GM13976 (cell line): ENCODE results near the gene FLVCR1.
"Not testable (repeated sequence)": the region's sequence is repeated elsewhere in the genome, so short reads cannot be mapped to it uniquely, and the experiment has no call there.

Experiments
- DNase-seq: peaks from one replicate; pipeline ENCODE4 v3.0.0; 2012; ENCODE audit warnings: low spot score
- CTCF ChIP-seq: IDR thresholded peaks from 2 replicates; pipeline ENCODE4 v1.5.1; 2012; ENCODE audit warnings: borderline replicate concordance, mild to moderate bottlenecking; ENCODE audit not compliant: insufficient read depth; ENCODE audit errors: extremely low read depth, missing control alignments, control extremely low read depth
- in situ Hi-C: fragments of 300-500 bp; cut with MboI; formaldehyde crosslinking; loops from one replicate; pipeline ENCODE4 v1.12.0; 2022; ENCODE audit warnings: low sequenced_read_pairs, mixed read lengths, inconsistent platforms; ENCODE audit not compliant: unreplicated experiment

Gene FLVCR1

DNA sequence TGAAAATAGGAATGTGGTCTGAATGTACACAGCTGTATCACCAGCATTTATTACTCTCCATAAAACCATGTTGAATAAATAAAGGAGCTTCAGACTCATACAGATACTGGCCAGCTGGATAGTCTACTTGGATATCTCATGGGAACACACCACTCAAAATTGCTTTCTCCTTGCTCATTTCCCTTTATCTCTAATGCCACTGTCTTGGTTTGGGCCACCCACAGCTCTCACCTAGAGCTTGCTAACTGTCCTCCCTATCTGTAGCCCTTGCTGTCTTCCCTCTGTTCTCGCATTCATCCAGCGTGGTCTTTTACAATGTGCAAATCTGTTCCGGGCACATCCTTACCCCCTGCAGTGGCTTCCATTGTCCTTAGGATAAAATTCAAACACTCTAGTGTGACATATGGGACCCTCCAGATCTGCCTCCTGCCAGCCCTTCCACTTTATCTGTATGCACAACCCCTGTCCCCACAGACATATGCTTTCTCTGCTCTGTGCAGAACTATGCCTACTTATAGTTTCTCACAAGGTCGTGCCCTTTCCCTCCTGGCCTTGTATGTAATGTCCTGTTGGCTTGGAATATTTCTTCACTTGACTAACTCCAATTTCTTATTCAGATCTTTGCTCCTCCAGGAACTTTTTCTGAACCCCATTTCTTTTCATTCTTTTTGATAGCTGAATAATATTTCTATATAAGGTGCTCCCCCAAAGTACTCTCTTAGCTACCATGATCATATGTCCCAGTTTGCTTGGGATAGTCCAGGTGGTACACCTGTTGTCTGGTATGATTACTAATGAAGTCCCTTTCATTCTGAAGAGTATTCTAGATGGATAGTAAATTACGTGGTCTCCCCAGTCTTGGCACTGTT is 2.9 kb downstream of the FLVCR1 start:
- in situ Hi-C loops: no loop called here
- no peak for DNase-seq
- TF ChIP-seq CTCF: no peak

DNA sequence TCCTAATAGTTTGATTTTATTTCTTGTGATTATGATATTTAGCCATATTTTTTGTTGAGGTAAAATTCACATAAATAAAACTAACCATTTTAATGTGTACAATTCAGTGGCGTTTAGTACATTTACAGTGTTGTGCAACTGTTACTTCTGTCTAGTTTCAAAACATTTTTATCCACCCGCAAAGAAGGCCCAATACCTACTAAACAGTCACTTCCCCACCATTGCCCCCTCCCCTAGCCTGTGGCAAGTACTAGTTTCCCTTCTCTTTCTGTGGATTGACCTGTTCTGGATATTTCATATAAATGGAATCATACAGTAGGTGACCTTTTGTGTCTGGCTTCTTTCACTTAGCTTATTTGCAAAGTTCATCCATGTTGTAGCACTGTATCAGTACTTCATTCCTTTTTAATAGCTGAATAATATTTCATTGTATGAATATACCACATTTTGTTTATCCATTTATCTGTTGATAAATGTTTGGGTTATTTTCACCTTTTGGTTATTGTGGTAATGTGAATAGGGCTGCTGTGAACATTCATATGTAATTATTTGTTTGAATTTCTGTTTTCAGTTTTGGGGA is 4.1 kb downstream of the FLVCR1 start:
- no peak for DNase-seq
- TF ChIP-seq CTCF: no peak
- in situ Hi-C loops: no loop called here

- in situ Hi-C loops, DNase-seq: not testable (repeated sequence)
Observed at GRCh38 chr1:212863345-212863744, 5.3 kb downstream of the FLVCR1 start.

GRCh38 chr1:212864201-212864600 is 6.1 kb downstream of the FLVCR1 start:
- in situ Hi-C loops: no loop called here
- TF ChIP-seq CTCF: no peak
- DNase-seq: no peak

DNA sequence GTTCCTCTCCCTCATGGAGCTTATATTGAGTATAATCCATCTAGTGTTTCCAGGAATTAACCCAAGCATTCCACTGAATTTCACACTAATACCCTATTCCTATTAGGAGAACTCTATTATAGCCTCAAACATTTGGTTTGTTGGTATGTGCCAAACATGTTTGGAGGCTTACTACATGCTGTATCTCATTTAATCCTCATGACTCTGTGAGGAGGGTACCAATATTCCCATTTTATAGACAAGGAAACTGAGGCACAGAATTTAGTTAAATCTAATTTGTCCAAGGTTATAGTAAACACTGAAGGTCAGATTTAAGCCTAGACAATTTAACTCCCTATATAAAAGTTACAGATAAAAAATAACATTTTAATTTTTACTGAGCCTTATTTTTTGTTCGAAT is 9.1 kb downstream of the FLVCR1 start:
- no peak for DNase-seq
- in situ Hi-C loops: no loop called here
- TF ChIP-seq CTCF: no peak

- in situ Hi-C loops: no loop called here
- no peak for TF ChIP-seq CTCF
- no peak for DNase-seq
Observed at GRCh38 chr1:212871976-212872375, 13.9 kb downstream of the FLVCR1 start.

DNA sequence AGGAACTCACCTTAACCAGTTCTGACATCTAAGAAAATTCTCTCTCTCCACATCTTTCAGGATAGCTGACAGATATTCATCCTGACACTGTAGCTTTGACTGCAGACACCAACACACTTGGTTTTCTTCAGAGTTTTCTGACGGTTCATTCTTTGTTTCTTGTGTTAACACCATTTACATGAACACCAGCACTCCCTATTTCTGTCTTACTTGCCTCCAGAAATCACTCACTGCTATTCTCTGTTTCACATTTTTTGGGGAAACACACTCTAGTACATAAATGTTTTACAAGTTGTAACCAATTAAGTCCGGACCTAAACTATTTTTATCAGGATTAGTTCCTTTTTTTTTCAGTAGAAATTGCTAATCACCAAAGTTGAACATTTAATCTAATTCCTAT is 15.4 kb downstream of the FLVCR1 start:
- in situ Hi-C loops: no loop called here
- no peak for TF ChIP-seq CTCF
- DNase-seq: peak; percentile 23
